HCT116 (cell line): ENCODE measurements around the gene NT5C2. TPM values are rescaled to one million over a fixed set of nuclear protein-coding genes. Genes with fewer than 3 reads are reported as not detected.

Source experiments
- ATAC-seq: fragments of 200-7000 bp; cut with Tn5 transposase; 2 replicates; pipeline ENCODE4 v1.9.1; 2020; ENCODE audit warnings: mild to moderate bottlenecking, moderate library complexity
- BruUV-seq: library from RNA; stranded (reverse); fragments of 400-500 nt; replicated peaks from 2 replicates; lab custom pipeline; 2021; lab: Mats Ljungman, UMichigan
- CTCF ChIA-PET: fragments of 300-600 bp; sonication (Branson Sonifier 250); formaldehyde crosslinking; loops from one replicate; lab custom pipeline; 2021; ENCODE audit warnings: antibody characterized with exemption; lab: Charles Lee
- POLR2A ChIA-PET: fragments of 300-600, 350-600 bp; sonication (Branson Sonifier 250); formaldehyde crosslinking; loops from one replicate; lab custom pipeline; 2021; ENCODE audit warnings: antibody characterized with exemption; lab: Charles Lee
- RAD21 ChIA-PET, 2 experiments: fragments of 300-600 bp; sonication (Branson Sonifier 250); formaldehyde crosslinking; loops; one replicate each; lab custom pipeline; 2023; ENCODE audit warnings: low total read pairs in 2 of 2; ENCODE audit not compliant: uncharacterized antibody in 2 of 2, unreplicated experiment in 2 of 2, low non-redundant PET in 1 of 2; lab: Charles Lee
- DNase-seq: peaks from one replicate; pipeline ENCODE4 v3.0.0-alpha.2; 2010; ENCODE audit warnings: low read depth, low spot score
- H2AFZ ChIP-seq: fragments of 200-600 bp; shearing (Covaris generic), sonication (generic); 2 replicates; pipeline ENCODE4 v1.6.1; 2017; ENCODE audit warnings: low read depth, mixed run types, mixed read lengths, antibody characterized with exemption, low read length; ENCODE audit not compliant: poor library complexity, severe bottlenecking
- H3K27ac ChIP-seq: 2 replicates; pipeline ENCODE4 v1.5.1; 2012; ENCODE audit warnings: low read depth, low read length
- H3K27me3 ChIP-seq: fragments of 200-600 bp; sonication (generic); 2 replicates; pipeline ENCODE4 v1.6.1; 2016; ENCODE audit warnings: mixed run types, low read length, mixed read lengths; ENCODE audit not compliant: insufficient read depth
- H3K36me3 ChIP-seq, 2 experiments: fragments of 200-500 bp in 1 of 2; fragments of 200-600 bp in 1 of 2; sonication (Bioruptor generic) in 1 of 2; sonication (generic) in 1 of 2; 2 replicates each; pipeline versions ENCODE4 v1.5.1 to v1.6.1; 2014 to 2016; ENCODE audit warnings: low read length in 2 of 2, inconsistent platforms in 1 of 2, mixed read lengths in 1 of 2, mixed run types in 1 of 2; ENCODE audit not compliant: insufficient read depth in 2 of 2, control insufficient read depth in 1 of 2
- H3K4me1 ChIP-seq, 2 experiments: fragments of 200-600 bp in 1 of 2; sonication (generic) in 1 of 2; 2 replicates each; pipeline versions ENCODE4 v1.5.1 to v1.6.1; 2012 to 2017; ENCODE audit warnings: low read length in 2 of 2, inconsistent platforms in 1 of 2, mild to moderate bottlenecking in 1 of 2, mixed read lengths in 1 of 2, mixed run types in 1 of 2, moderate library complexity in 1 of 2; ENCODE audit not compliant: insufficient read depth in 2 of 2, control insufficient read depth in 1 of 2
- H3K4me2 ChIP-seq: fragments of 200-600 bp; sonication (generic); 2 replicates; pipeline ENCODE4 v1.6.1; 2017; ENCODE audit warnings: mixed run types, low read length, mixed read lengths
- H3K4me3 ChIP-seq, 2 experiments: fragments of 200-600 bp in 1 of 2; sonication (generic) in 1 of 2; replicated peaks in 1 of 2; 2 replicates each; pipeline ENCODE4 v1.5.1; 2011 to 2016; ENCODE audit warnings: low read length in 2 of 2, control low read depth in 1 of 2, low read depth in 1 of 2, mild to moderate bottlenecking in 1 of 2, mixed read lengths in 1 of 2, mixed run types in 1 of 2
- H3K79me2 ChIP-seq: fragments of 200-600 bp; sonication (generic); 2 replicates; pipeline ENCODE4 v1.6.1; 2017; ENCODE audit warnings: mild to moderate bottlenecking, mixed run types, low read length, moderate library complexity, mixed read lengths; ENCODE audit not compliant: insufficient read depth
- H3K9ac ChIP-seq: fragments of 200-600 bp; sonication (generic); 2 replicates; pipeline ENCODE4 v1.6.1; 2016; ENCODE audit warnings: low read length, mixed read lengths
- H3K9me2 ChIP-seq: fragments of 200-600 bp; sonication (generic), shearing (Covaris generic); 2 replicates; pipeline ENCODE4 v1.6.1; 2017; ENCODE audit warnings: mixed run types, mild to moderate bottlenecking, moderate library complexity; ENCODE audit not compliant: insufficient read depth
- H3K9me3 ChIP-seq, 2 experiments: fragments of 200-500 bp in 1 of 2; fragments of 200-600 bp in 1 of 2; sonication (Bioruptor generic) in 1 of 2; sonication (generic) in 1 of 2; 2 replicates each; pipeline ENCODE4 v1.6.1; 2014 to 2017; ENCODE audit warnings: low read length in 2 of 2, mixed read lengths in 2 of 2, inconsistent platforms in 1 of 2, low read depth in 1 of 2, mild to moderate bottlenecking in 1 of 2, mixed run types in 1 of 2, moderate library complexity in 1 of 2; ENCODE audit not compliant: control insufficient read depth in 1 of 2, insufficient read depth in 1 of 2
- H4K20me1 ChIP-seq: fragments of 200-600 bp; sonication (generic), shearing (Covaris generic); 2 replicates; pipeline ENCODE4 v1.6.1; 2017; ENCODE audit warnings: mixed run types, mild to moderate bottlenecking, moderate library complexity; ENCODE audit not compliant: insufficient read depth
- CEBPB ChIP-seq: IDR thresholded peaks from 2 replicates; pipeline ENCODE4 v1.6.1; 2012; ENCODE audit warnings: low read depth
- CTCF ChIP-seq, 3 experiments: fragments of 200-600 bp in 1 of 3; sonication (generic) in 1 of 3; IDR thresholded peaks in 2 of 3; conservative IDR thresholded peaks in 1 of 3; 2 replicates each; pipeline ENCODE4 v1.5.1; 2012 to 2017; ENCODE audit warnings: low read depth in 2 of 3, low read length in 2 of 3, antibody characterized with exemption in 1 of 3, borderline replicate concordance in 1 of 3, control low read depth in 1 of 3, mild to moderate bottlenecking in 1 of 3, mixed read lengths in 1 of 3, mixed run types in 1 of 3, moderate library complexity in 1 of 3; ENCODE audit not compliant: insufficient read depth in 1 of 3
- ELF1 ChIP-seq: IDR thresholded peaks from 2 replicates; pipeline ENCODE4 v1.6.1; 2012; ENCODE audit warnings: low read depth, borderline replicate concordance
- POLR2A ChIP-seq: IDR thresholded peaks from 2 replicates; pipeline ENCODE4 v1.7.0; 2011; ENCODE audit warnings: borderline replicate concordance; ENCODE audit not compliant: insufficient read depth, insufficient read length; ENCODE audit errors: extremely low read depth
- SIN3A ChIP-seq: IDR thresholded peaks from 2 replicates; pipeline ENCODE4 v1.6.1; 2012; ENCODE audit warnings: low read depth
- SRF ChIP-seq: IDR thresholded peaks from 2 replicates; pipeline ENCODE4 v1.6.1; 2012; ENCODE audit warnings: low read depth
- intact Hi-C: fragments of 100-400 bp; cut with micrococcal nuclease; formaldehyde crosslinking; loops from 2 replicates; pipeline ENCODE4 v1.10.0; 2022
- total RNA-seq: library from RNA; stranded (reverse); gene quantifications from one replicate; pipeline ENCODE4 v1.2.1, GENCODE V29; 2021; ENCODE audit not compliant: unreplicated experiment
- TF ChIP-seq, protein P1 (sequence below): IDR thresholded peaks from 2 replicates; pipeline ENCODE4 v1.6.1; 2012

The NT5C2 gene
- total RNA-seq, 1 experiment from 2014 or later: 63.0 TPM

DNA sequence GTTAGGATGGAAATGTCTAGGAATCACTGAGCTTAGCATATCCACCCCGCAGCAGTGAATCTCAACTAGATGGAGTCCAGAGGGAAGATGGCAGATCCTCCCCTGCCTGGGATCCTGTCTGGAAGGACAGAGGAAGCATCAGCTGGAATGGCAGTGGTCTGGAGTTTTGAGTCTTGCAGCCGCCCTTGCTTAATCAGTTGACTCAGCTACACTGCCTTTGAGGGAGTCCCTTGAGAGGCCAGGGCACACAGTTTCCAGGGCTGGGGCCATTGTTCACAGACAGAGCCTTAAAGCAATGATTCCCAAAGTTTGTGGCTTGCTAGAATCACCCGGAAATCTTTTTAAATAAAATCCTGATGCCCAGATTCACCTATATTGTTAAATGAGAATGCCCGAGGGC is 128.1 kb downstream of the NT5C2 start:
- no peak for TF ChIP-seq SIN3A
- no peak for TF ChIP-seq POLR2A
- TF ChIP-seq CTCF (IDR thresholded peaks at IDR 0.05 in 2 of 3, conservative IDR thresholded peaks at IDR 0.05 in 1 of 3; ENCODE audit: borderline replicate concordance in 1 of 3, insufficient read depth in 1 of 3, low read depth in 2 of 3, low read length in 2 of 3): no peak
- no peak for TF ChIP-seq CEBPB
- TF ChIP-seq, protein P1, sequence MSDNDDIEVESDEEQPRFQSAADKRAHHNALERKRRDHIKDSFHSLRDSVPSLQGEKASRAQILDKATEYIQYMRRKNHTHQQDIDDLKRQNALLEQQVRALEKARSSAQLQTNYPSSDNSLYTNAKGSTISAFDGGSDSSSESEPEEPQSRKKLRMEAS: no peak
- no peak for TF ChIP-seq SRF
- no peak for TF ChIP-seq ELF1
- no peak for DNase-seq
- RAD21 ChIA-PET: no interaction called here
- Histone ChIP-seq H3K9ac (no peak overlapping the region), H3K4me3 (no peak overlapping the region), H3K36me3 (no peaks in the 10 kb centered on the region), H3K4me1 (peaks cover 3 to 6% of the 10 kb centered on the region in 2 experiments; a peak in 1 of 4 replicates), H3K9me3 (no peaks in the 10 kb centered on the region), H3K27me3 (no peaks in the 10 kb centered on the region), H3K9me2 (no peaks in the 10 kb centered on the region), H3K79me2 (no peaks in the 10 kb centered on the region), H3K27ac (no peak overlapping the region), H2AFZ (no peak overlapping the region), H3K4me2 (no peak overlapping the region), H4K20me1 (no peaks in the 10 kb centered on the region)
- CTCF ChIA-PET: interaction anchor here (1.9 kb wide), 1 partner anchor 147 kb away, joined by 10 read pairs; the partner anchor contains the start of gene CNNM2
- ATAC-seq: no peak
- no TSS peak for BruUV-seq
- POLR2A ChIA-PET: no interaction called here
- intact Hi-C loops: no loop called here
